GM19099 (cell line): ENCODE measurements around the gene EMX1.
A peak's percentile ranks its signal among the peaks of the same experiment; 100 is the strongest.

ENCODE experiments used
- POLR2A ChIP-seq: IDR thresholded peaks from 3 replicates; pipeline ENCODE4 v1.6.1; 2011; ENCODE audit warnings: low read depth; ENCODE audit not compliant: insufficient read length; ENCODE audit errors: extremely low read depth

EMX1 gene

GRCh38 chr2:72894514-72894913, 22.8 kb upstream of the EMX1 start:
- no peak for TF ChIP-seq POLR2A

GRCh38 chr2:72895154-72895553, 22.2 kb upstream of the EMX1 start:
- no peak for TF ChIP-seq POLR2A

GRCh38 chr2:72895759-72896281, 21.5 kb upstream of the EMX1 start:
- TF ChIP-seq POLR2A, result no peak

DNA sequence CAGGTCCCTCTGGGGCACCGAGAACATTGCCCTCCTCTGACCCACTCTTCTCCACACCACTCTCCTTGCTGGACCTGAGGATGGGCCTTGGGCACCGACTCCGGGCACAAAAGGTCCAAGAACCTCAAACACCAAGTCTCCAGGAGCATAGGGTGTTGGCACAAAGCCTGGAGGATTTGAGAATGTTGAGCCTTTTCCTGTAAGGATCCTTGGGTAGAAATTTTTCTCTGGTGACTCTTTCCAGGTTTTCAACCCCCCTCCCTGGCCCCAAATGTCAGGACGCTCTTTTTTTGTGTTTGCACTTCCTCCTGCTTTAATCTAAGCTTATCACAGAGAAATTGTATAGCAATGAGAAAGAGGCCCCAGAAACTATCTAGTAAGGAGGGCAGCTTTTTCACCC, 20.9 kb upstream of the EMX1 start:
- TF ChIP-seq POLR2A, result no peak

GRCh38 chr2:72897785-72898584, 19.3 kb upstream of the EMX1 start:
- TF ChIP-seq POLR2A, result no peak

- TF ChIP-seq POLR2A, result no peak
Observed at GRCh38 chr2:72898585-72898906, 18.8 kb upstream of the EMX1 start.

DNA sequence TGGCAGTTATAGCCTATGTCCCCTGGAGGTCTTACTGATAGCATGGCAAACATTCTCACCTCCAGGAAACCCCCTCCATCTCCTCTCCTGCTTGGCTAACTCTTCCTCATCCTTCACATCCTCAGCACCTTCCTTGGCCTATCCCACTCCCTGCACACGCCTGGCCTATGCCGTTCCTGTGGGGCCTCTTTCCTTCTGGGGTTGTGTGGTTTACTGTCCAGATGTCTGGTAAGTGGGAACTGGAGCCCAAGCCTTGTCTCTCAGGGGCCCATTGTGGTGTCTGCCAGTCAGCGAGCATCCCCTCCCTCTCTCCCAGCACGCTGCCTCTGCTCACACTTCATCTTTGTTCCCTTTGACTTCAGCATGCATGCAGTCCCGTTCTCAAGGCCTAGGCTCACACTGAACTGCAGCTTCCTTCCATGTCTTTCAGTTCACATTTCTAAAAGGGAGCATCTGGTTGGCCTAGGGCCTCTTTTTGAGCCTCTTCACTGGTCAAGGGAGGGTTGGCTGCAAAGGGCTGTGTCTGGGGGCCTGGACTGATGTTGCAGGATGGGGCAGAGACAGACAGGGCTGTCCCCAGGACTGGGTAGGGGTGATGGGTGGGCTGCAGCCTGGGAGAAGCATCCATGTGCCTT, 17.0 kb upstream of the EMX1 start:
- TF ChIP-seq POLR2A, result no peak

- no peak for TF ChIP-seq POLR2A
Observed at GRCh38 chr2:72901426-72901825, 15.9 kb upstream of the EMX1 start.

- no peak for TF ChIP-seq POLR2A
Observed at GRCh38 chr2:72908741-72909140, 8.6 kb upstream of the EMX1 start.

GRCh38 chr2:72911256-72911655, 6.1 kb upstream of the EMX1 start:
- no peak for TF ChIP-seq POLR2A

DNA sequence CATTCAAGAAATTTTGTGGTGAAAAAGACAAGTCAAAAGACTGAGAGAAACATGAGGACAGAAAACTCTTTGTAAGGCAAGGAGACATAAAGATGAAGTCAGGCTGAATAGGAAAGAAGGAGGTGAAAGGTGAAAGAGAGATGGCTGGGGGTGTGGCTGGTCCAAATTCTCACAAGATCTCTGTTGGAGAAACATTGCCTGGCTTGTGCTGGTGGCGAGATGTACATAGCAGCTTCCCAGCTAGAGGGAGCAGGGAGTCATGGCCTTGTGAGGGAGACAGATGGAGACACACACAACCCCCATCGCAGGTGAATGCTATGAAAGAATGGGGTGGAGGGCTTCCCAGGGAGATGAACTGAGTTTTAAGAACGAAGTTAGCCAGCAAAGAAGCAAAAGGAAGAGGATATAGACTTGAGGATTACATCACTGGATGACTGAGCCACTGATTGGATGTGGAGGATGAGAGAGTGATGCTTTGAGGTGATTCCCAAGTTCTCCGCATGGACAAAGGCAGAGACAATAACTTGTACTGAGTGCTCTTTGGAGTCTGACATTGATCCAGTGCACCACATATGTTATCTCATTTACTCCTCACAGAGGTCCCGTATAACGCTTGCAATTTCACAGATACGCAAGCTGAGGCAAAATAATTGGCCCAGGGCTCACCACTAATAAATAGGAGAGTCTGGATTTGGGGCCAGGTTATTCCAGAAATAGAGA, 3.7 kb upstream of the EMX1 start:
- no peak for TF ChIP-seq POLR2A

GRCh38 chr2:72914206-72914559, 3.1 kb upstream of the EMX1 start:
- no peak for TF ChIP-seq POLR2A

DNA sequence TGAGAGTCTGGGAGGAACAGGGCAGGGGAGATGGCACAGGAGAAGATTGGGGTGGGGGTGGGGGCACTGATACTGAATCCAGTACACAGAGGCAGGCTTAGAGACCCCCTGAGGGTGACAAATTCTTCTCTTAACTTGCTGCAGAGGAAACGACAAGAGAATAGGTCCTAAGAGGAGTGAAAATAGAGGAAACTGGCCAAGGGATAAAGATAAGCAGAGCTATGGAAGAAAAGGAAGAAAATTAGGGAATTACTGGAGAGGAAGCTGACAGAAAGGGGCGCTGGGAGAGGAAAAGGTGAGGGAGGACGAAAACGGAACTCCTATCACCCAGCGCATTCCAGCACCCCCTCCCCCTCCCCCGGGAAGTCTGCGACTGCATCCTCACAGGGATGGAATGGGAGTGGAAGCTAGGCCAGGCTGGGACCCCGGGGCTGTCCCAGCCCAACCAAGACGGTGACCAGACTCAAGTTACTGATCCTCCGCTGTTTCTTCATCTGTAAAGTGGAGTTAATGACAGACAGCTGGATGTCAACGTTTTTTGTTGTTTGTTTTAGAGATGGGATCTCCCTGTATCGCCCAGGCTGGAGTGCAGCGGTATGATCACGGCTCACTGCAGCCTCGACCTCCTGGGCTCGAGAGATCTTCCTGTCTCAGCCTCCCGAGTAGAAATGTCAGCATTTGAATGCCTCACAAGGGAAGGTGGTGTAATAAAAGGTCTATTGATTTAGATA, 2.6 kb upstream of the EMX1 start:
- no peak for TF ChIP-seq POLR2A

DNA sequence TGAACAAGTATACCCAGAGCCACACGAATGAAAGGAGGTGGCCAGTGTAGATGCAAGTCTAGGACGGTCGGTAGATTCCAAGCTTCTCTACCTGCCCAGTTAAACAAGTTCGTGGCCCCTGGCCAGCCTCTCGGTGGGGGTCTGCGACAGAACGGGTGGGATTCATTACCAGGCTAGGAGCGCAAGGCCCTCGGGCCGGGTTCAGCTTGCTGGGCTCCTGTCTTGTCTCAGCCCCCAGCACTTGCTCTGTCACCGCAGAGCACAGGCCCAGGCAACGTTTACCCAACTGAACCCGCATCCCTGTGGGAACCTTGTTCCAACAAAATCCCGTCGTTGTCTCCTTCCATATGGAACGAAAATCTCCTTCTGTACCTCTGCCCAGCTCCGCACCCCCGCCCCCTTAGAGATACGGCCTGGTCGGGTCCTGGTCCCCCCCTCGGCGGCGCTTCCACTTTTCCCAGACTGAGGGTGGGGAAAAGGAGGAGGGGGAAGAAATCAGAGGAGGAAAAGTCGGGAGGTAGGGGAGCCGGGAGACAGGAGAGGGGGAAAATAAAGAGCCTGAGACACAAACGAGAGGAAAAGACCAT, 1.9 kb upstream of the EMX1 start:
- peak; percentile 4 for TF ChIP-seq POLR2A
